ENCODE data around the gene BCL2.

BCL2 gene

GRCh38 chr18:63107931-63108330, 211.6 kb downstream of the BCL2 start:
- H3K9me3 ChIP-seq: no peaks in the 10 kb centered on the region
- no peaks in the 10 kb centered on the region for H3K27me3 ChIP-seq
- peaks cover 5% of the 10 kb centered on the region for H3K4me1 ChIP-seq
- no peak for TF ChIP-seq CTCF (IDR thresholded peaks at IDR 0.05; ENCODE audit: low read depth, low read length)
- no peaks in the 10 kb centered on the region for H3K36me3 ChIP-seq
- H3K4me3 ChIP-seq (ENCODE audit: low read depth, low read length): no peak overlapping the region
- no peak for DNase-seq

GRCh38 chr18:63107171-63107845, 212.3 kb downstream of the BCL2 start:
- H3K4me3 ChIP-seq (ENCODE audit: low read depth, low read length): no peak overlapping the region

GRCh38 chr18:63106727-63107126, 212.8 kb downstream of the BCL2 start:
- no peak for TF ChIP-seq CTCF (IDR thresholded peaks at IDR 0.05; ENCODE audit: low read depth, low read length)
- DNase-seq: no peak
- no peaks in the 10 kb centered on the region for H3K9me3 ChIP-seq
- H3K36me3 ChIP-seq: no peaks in the 10 kb centered on the region
- H3K4me1 ChIP-seq: peaks cover 2% of the 10 kb centered on the region
- H3K27me3 ChIP-seq: no peaks in the 10 kb centered on the region
- no peak overlapping the region for H3K4me3 ChIP-seq (ENCODE audit: low read depth, low read length)

More at GRCh38 chr18:63107171-63107845, 212.3 kb downstream of the BCL2 start:
- Histone ChIP-seq H3K27me3 (no peaks in the 10 kb centered on the region), H3K4me1 (peaks cover 5% of the 10 kb centered on the region), H3K36me3 (no peaks in the 10 kb centered on the region), H3K9me3 (no peaks in the 10 kb centered on the region)
- TF ChIP-seq CTCF (IDR thresholded peaks at IDR 0.05; ENCODE audit: low read depth, low read length): no peak
- DNase-seq: no peak

GRCh38 chr18:63105636-63106316, 213.8 kb downstream of the BCL2 start:
- Histone ChIP-seq H3K36me3 (no peaks in the 10 kb centered on the region), H3K27me3 (no peaks in the 10 kb centered on the region), H3K4me1 (no peaks in the 10 kb centered on the region), H3K9me3 (no peaks in the 10 kb centered on the region), H3K4me3 (ENCODE audit: low read depth, low read length) (no peak overlapping the region)
- TF ChIP-seq CTCF (IDR thresholded peaks at IDR 0.05; ENCODE audit: low read depth, low read length): no peak
- no peak for DNase-seq

- no peaks in the 10 kb centered on the region; the same call in 1 of the 2 replicates for H3K4me1 ChIP-seq
- no peak for TF ChIP-seq CTCF (IDR thresholded peaks at IDR 0.05; ENCODE audit: low read depth, low read length)
- H3K9me3 ChIP-seq: no peaks in the 10 kb centered on the region
- H3K4me3 ChIP-seq (ENCODE audit: low read depth, low read length): no peak overlapping the region
- no peak for DNase-seq
- H3K27me3 ChIP-seq: no peaks in the 10 kb centered on the region
- no peaks in the 10 kb centered on the region for H3K36me3 ChIP-seq
Observed at GRCh38 chr18:63104868-63105267, 214.7 kb downstream of the BCL2 start.

Data from BE2C (cell line).